ENCODE measurements around the gene SNRNP27.
"Not testable (repeated sequence)": the region's sequence is repeated elsewhere in the genome, so short reads cannot be mapped to it uniquely, and the experiment has no call there.

SNRNP27 gene

DNA sequence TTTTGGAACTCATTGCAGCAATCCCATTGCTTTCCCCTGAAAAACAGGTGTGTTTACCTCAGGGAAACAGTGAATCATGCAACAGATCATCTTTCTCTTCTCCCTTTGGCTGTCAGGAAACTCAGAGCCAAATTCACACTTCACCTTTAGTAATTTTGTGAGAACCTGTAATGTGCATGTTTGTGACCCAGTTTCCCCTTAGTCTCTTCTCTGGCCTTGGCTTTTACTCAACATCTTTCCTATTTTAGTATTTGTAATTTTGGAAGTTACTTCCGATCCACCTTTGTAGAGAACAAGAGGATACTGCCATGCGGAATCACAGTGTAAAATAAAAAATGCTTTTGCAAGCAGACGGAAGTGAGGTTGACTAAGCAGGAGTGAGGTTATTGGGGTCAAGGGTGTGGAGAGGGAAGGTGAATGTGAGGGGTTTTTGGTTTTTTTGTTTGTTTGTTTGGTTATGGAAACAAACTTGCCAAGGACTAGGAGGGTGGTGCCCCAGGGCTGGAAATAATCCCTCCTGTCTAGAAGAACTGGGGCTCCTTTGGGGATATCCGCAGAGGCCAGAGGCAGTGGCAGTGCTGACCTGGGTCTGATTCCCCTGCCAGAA, 53.7 kb downstream of the SNRNP27 start:
- DNase-seq, result no peak

DNA sequence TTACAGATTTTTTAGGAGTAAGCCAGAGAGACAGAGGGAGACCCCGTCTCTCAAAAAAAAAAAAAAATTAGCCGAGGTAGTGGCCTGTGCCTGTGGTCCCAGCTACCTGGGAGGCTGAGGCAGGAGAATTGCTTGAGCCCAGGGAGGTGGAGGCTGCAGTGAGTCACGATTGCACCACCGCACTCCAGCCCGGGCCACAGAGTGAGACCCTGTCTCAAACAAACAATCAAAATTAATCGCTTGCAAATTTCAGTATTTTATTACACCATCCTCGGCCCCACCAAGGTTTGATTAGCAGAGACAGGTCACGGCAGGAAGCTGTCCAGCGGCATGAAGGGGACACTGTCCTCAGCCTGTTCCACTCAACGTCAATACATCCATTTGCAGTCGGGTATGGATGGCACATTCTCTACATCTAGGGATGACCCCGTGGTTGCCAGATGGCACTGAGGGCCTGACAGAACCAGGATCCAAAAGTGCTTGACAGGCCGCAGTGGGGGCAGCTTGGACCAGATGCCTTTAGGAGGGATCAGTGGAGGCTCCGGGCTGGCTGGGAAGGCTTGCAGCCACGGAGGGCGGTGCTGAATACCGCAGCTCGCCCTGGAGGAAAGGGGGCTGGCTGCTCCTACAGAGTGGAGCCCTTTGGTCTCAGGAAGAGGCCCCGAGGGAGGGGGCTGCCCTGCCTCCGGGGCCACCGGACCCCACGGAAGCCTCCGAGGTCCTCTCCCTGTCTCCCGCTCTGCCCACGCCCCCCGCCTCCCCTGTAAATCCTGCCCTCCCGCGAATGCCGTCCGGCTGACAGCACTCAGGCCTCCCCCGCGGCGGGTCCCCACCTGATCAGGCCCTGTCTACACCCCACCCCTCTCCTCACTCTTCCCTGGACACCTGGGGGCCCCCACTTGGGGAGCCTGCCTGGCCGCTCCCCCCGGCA, 54.5 kb downstream of the SNRNP27 start:
- DNase-seq, result no peak

DNA sequence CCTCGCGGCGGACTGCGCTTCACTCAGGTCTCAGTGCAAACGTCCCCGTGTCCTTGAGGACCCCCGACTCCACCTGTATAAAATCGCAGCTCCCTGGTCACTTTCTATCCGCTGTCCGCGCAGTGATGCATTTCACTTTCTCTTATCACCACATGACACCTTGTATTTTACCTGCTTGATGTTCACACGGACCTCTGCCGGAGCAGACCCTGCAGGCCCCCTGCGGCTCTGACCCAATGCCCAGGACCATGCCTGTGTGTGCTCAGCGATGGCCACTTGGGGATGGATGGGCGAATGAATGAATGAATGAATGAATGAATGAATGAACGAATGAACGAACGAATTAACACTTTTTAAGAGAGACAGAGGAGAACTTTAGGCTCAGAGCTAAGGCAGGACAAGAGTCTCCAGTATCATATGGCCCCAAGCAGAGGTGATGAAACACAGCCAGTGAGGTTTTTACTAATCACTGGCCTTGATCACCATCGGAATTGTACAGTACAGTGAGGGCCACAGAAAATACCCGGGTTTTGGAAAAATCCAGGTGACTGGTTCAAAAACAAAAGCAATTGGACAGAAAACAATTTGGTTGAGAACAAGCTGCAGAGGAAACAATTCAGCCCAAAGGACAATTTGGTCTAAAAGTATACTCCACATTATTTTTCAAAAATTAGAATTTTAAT, 55.3 kb downstream of the SNRNP27 start:
- DNase-seq, result no peak

DNA sequence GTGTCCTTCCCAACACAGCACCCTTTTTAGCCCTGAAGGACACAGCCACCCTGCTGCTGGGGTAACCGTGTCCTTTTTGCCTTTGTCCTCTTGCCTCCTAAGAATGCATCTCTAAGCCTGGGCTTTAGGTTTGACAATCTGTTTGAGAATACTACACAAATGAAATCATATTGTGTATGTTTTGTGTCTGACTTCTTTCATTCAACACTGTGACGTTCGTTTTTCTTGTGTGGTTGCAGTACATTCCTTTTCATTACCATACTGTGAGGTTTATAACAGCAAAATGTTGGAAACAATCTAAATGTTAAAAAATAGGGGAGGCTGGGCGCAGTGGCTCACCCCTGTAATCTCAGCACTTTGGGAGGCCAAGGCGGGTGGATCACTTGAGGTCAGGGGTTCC, 56.5 kb downstream of the SNRNP27 start:
- no peak for DNase-seq

DNA sequence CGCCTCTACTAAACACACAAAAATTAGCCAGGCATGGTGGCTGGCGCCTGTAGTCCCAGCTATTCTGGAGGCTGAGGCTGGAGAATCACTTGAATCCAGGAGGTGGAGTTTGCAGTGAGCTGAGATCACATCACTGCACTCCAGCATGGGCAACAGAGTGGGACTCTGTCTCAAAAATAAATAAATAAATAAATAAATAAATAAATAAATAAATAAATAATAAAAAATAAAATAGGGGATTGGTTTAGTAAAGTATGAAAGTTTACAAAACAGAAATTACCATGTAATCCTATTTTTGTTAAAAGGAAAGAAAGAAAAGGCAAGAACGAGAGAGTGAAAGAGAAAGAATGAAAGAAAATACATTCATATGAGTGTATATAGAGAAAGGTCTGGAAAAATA, 56.9 kb downstream of the SNRNP27 start:
- DNase-seq, result not testable (repeated sequence)

DNA sequence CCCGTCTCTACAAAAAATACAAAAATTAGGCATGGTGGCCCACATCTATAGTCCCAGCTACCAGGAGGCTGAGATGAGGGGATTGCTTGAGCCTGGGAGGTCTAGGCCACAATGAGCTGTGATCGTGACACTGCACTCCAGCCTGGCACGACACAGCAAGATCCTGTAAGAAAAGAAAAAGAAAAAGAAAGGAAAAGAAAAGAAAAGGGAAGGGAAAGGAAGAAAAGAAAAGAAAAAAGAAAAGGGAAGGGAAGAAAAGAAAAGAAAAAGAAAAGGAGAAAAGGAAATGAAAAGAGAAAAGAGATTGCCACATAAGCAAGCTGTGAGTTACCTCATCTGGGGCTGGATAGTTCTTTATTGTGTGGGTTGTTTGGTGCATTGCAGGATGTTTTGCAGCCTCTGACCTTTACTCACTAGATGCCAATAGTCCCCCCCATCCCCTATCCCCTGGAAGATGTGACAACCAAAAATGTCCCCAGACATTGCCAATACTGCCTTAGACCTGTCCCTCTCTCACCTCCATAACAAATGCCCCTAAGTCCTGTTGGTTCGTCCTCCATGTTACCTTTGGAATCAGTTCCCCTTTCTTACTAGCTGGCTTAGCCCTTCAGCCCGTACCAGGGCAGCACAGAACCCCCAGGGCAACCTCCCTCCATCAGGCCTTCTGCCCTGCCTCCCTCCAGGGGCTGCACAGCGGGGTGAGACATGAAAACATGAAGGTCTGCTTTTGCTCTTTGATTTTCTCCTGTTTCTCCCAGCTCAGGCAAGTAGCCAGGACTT, 58.8 kb downstream of the SNRNP27 start:
- no peak for DNase-seq

DNA sequence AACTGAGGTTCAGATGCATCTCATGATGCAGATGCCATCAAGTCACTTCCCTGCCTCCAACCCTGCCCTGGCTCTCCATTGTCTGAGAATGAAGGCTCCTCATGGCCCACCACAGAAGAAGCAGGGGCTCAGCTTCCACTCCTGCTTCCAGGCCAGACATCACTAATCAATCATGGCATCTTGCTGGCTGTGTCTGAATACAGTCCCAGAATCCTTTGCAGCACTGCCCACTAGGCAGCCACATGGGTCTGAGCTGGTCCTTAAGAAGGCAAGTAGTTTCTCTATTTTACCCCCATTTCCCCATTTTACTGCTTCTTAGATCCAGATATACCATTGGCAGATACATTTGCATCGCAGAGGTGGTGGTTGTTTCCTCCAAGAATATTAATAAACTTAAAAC, 60.3 kb downstream of the SNRNP27 start:
- no peak for DNase-seq

Measured in activated T-cell treated with anti-CD3 and anti-CD28 coated beads, Interleukin-2, amount 50 U/mL, for 48 hours (primary cell).